OCI-LY7 (cell line): ENCODE results near the gene LCE7A.

Experiments
- CTCF ChIP-seq: fragments of 200-600 bp; sonication (generic); conservative IDR thresholded peaks from 2 replicates; pipeline ENCODE4 v1.5.1; 2014; ENCODE audit warnings: mild to moderate bottlenecking, antibody characterized with exemption, low read length, moderate library complexity, mixed read lengths
- EZH2phosphoT487 ChIP-seq: fragments of 200-600 bp; sonication (generic); IDR thresholded peaks from 2 replicates; pipeline ENCODE4 v1.6.1; 2018; ENCODE audit warnings: low read depth, borderline replicate concordance, mild to moderate bottlenecking, mixed run types, antibody characterized with exemption, low read length, moderate library complexity, mixed read lengths

- TF ChIP-seq CTCF (no peak), EZH2phosphoT487 (no peak)
Observed at GRCh38 chr1:152884506-152884905, 24.7 kb downstream of the LCE7A start.
